RWPE1 (cell line): ENCODE data around the gene CDK11B.

Source experiments
- CTCF ChIA-PET: fragments of 350-600 bp; sonication (Branson Sonifier 250); formaldehyde crosslinking; extraction: SDS; loops from one replicate; lab custom pipeline; 2021; lab: Yijun Ruan, JAX
- POLR2A ChIA-PET: fragments of 400-600 bp; formaldehyde crosslinking; extraction: SDS; loops from one replicate; lab custom pipeline; 2020; ENCODE audit warnings: antibody characterized with exemption; ENCODE audit not compliant: low non-redundant PET; lab: Yijun Ruan, JAX
- DNase-seq: peaks from one replicate; pipeline ENCODE4 v3.0.0; 2012; ENCODE audit warnings: low spot score
- H3K27ac ChIP-seq: fragments of 450-650 bp; 2 replicates; pipeline ENCODE4 v1.5.1; 2017
- TF ChIP-seq, protein P1 (sequence below): fragments of 450-650 bp; conservative IDR thresholded peaks from 2 replicates; pipeline ENCODE4 v1.5.1; 2017; ENCODE audit warnings: low read depth, mild to moderate bottlenecking

The CDK11B gene

DNA sequence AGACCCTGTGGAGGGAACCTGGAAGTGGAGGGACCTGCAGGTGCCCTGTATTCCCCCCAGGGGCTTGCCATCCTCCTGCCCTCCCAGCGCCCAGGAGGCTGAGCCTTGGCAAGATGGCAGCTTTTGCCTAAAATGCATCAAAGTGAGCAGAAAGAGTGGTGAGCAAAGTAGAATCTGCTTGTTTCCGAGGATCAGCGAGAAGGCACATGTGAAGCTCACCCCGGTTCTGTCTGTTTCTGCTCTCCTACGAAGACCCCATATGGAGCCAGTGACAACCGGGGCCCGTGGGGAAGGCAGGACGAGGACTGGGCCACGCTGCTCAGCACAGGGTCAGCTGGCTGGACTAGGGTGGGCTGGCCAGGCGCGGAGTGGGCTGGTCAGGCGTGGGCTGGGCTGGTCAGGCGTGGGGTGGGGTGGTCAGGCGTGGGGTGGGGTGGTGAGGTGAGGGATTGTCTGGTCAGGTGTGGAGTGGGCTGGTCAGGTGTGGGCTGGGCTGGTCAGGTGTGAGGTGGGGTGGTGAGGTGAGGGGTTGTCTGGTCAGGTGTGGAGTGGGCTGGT is 53.7 kb downstream of the CDK11B start:
- TF ChIP-seq, protein P1, sequence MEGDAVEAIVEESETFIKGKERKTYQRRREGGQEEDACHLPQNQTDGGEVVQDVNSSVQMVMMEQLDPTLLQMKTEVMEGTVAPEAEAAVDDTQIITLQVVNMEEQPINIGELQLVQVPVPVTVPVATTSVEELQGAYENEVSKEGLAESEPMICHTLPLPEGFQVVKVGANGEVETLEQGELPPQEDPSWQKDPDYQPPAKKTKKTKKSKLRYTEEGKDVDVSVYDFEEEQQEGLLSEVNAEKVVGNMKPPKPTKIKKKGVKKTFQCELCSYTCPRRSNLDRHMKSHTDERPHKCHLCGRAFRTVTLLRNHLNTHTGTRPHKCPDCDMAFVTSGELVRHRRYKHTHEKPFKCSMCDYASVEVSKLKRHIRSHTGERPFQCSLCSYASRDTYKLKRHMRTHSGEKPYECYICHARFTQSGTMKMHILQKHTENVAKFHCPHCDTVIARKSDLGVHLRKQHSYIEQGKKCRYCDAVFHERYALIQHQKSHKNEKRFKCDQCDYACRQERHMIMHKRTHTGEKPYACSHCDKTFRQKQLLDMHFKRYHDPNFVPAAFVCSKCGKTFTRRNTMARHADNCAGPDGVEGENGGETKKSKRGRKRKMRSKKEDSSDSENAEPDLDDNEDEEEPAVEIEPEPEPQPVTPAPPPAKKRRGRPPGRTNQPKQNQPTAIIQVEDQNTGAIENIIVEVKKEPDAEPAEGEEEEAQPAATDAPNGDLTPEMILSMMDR: no peak
- ChIA-PET POLR2A (no interaction called here), CTCF (no interaction called here)
- no peak overlapping the region for H3K27ac ChIP-seq
- no peak for DNase-seq

- TF ChIP-seq, protein P1: no peak
- ChIA-PET POLR2A (no interaction called here), CTCF (no interaction called here)
- no peak for DNase-seq
- no peak overlapping the region for H3K27ac ChIP-seq
These were observed 54.3 kb downstream of the CDK11B start for GRCh38 chr1:1604374-1605033.

DNA sequence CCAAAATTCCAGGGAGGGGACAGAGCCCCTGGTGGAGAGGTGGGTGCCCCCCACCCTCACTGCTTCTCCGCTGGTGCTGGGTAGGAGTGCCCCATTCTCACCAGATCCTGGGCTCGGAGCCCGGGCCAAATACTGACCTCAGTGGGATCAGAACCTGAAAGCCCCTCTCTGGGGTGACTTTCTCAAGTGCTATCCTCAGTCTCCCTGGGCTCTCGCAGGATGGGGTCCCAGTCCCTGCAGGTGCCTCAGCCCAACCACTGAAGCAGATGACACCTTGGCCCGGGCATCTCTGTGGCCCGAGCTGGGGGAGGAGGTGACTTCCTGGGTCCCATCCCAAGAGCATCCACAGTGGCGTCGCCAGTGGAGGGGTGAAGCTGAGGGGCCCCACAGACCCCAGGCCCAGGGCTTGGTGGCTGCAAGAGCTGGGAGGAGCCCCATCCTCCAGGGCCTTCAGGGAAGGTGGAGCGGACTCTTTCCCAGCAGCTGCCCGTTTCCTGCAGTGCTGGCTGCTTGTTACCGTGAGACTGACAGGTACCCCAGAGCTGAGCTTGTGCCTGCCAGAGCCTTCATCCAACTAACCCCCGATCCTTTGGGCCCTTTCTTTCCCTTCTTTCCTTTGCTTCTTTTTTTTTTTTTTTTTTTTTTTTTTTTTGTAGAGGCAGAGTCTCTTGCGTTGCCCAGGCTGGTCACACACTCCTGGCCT is 55.0 kb downstream of the CDK11B start:
- no peak for DNase-seq

GRCh38 chr1:1602968-1603506 is 55.8 kb downstream of the CDK11B start:
- H3K27ac ChIP-seq: peak overlapping the region; percentile 28
- ChIA-PET CTCF (no interaction called here), POLR2A (interaction anchor here (0.7 kb wide), 1 partner anchor 12 kb away, joined by 3 read pairs; the partner anchor contains the start of gene MIB2)
- DNase-seq: no peak
- TF ChIP-seq, protein P1: no peak

More for the DNA sequence above, 55.0 kb downstream of the CDK11B start:
- ChIA-PET POLR2A (no interaction called here), CTCF (no interaction called here)
- peak overlapping the region; percentile 28; the same call in 1 of the 2 replicates for H3K27ac ChIP-seq
- TF ChIP-seq, protein P1: no peak

DNA sequence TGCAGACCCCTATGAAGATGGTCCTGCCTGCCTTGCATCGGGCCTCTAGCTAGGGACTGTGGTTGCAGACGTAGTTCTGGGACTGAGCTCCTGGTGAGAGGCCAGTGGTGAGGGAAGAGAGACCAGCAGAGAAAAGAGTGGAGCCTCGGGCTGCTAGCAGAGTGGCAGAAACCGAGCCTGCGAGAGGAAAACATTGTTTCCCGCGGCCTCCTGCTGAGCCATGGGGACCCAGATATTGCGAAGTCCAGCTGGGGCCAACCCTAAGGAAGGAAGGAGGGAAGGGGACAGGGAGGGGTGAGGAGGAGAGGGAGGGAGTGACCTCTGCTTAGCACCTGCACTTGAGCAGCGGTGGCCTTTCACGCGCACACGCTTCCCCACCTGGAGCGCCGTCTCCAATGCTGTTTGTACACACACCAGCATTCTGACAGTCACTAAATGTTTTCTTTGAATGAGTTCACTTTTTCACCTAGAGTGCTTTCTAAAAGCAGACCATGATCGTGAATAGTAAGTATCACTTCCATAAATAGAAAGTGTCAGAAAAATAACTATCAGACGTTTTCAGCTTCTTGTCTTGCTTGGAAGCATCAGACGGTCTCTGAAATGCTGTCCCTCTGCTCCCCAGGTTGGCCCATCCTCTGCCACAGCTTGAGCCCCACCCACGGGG is 56.4 kb downstream of the CDK11B start:
- TF ChIP-seq, protein P1: no peak
- no peak for DNase-seq
- CTCF ChIA-PET: no interaction called here
- POLR2A ChIA-PET: interaction anchor here (0.7 kb wide), 1 partner anchor 13 kb away, joined by 3 read pairs; the partner anchor contains the start of gene MIB2
- peak overlapping the region; percentile 28 for H3K27ac ChIP-seq
